ENCODE measurements around the gene GABRR1. TPM values are rescaled to one million over a fixed set of nuclear protein-coding genes. Genes with fewer than 3 reads are reported as not detected.

Gene GABRR1
- total RNA-seq, 5 donors from 2014 or later (not counting 1 experiment from before 2014, with no cell fraction given): not detected

GRCh38 chr6:89257346-89257745 lies 40.2 kb upstream of the GABRR1 start:
- CTCF ChIA-PET: no interaction called here
- Histone ChIP-seq H3K36me3 (ENCODE audit: control insufficient read depth in 2 of 2, extremely low read depth in 1 of 2, insufficient read depth in 1 of 2, low read length in 1 of 2) (no peaks in the 10 kb centered on the region), H3K9me3 (no peaks in the 10 kb centered on the region), H3K27ac (ENCODE audit: low read length) (no peak overlapping the region), H3K4me3 (ENCODE audit: control insufficient read depth in 1 of 2, extremely low read depth in 1 of 2, low read length in 1 of 2) (no peak overlapping the region), H3K4me1 (ENCODE audit: control insufficient read depth in 1 of 2, extremely low read depth in 1 of 2, insufficient read depth in 2 of 2, low read length in 2 of 2) (no peaks in the 10 kb centered on the region), H3K27me3 (replicated peaks in 1 of 2; ENCODE audit: control insufficient read depth in 2 of 2, extremely low read depth in 1 of 2, insufficient read depth in 2 of 2, low read length in 1 of 2) (no peaks in the 10 kb centered on the region)
- ATAC-seq (replicated peaks in 1 of 4): no peak
- Mint-ChIP-seq H3K27me3 (peaks cover 0 to 3% of the 10 kb centered on the region in 2 donors), H3K27ac (no peak overlapping the region), H3K4me1 (peaks cover 0 to 3% (median 0%) of the 10 kb centered on the region in 3 donors), H3K4me3 (no peak overlapping the region), H3K9me3 (no peaks in the 10 kb centered on the region), H3K36me3 (no peaks in the 10 kb centered on the region)
- POLR2A ChIA-PET: no interaction called here
- DNase-seq: no peak
- WGBS (ENCODE audit: insufficient coverage): 91% methylated on average over 6 of the region's 6 CpGs

GRCh38 chr6:89255417-89255816 lies 38.3 kb upstream of the GABRR1 start:
- Histone ChIP-seq H3K36me3 (ENCODE audit: control insufficient read depth in 2 of 2, extremely low read depth in 1 of 2, insufficient read depth in 1 of 2, low read length in 1 of 2) (no peaks in the 10 kb centered on the region), H3K27ac (ENCODE audit: low read length) (no peak overlapping the region), H3K9me3 (no peaks in the 10 kb centered on the region), H3K4me1 (ENCODE audit: control insufficient read depth in 1 of 2, extremely low read depth in 1 of 2, insufficient read depth in 2 of 2, low read length in 2 of 2) (no peaks in the 10 kb centered on the region), H3K4me3 (ENCODE audit: control insufficient read depth in 1 of 2, extremely low read depth in 1 of 2, low read length in 1 of 2) (no peak overlapping the region), H3K27me3 (replicated peaks in 1 of 2; ENCODE audit: control insufficient read depth in 2 of 2, extremely low read depth in 1 of 2, insufficient read depth in 2 of 2, low read length in 1 of 2) (peaks cover 0 to under 1% of the 10 kb centered on the region in 2 experiments)
- WGBS (ENCODE audit: insufficient coverage): no CpG with 5 or more reads among the region's 4 CpGs
- Mint-ChIP-seq H3K4me1 (no peaks in the 10 kb centered on the region), H3K27ac (no peak overlapping the region), H3K9me3 (no peaks in the 10 kb centered on the region), H3K36me3 (no peaks in the 10 kb centered on the region), H3K4me3 (no peak overlapping the region), H3K27me3 (peaks cover 0 to 3% of the 10 kb centered on the region in 2 donors)
- POLR2A ChIA-PET: no interaction called here
- DNase-seq: no peak
- ATAC-seq (replicated peaks in 1 of 4): no peak
- CTCF ChIA-PET: no interaction called here

GRCh38 chr6:89254569-89254968 lies 37.4 kb upstream of the GABRR1 start:
- H3K4me1 ChIP-seq (ENCODE audit: control insufficient read depth in 1 of 2, extremely low read depth in 1 of 2, insufficient read depth in 2 of 2, low read length in 2 of 2): no peaks in the 10 kb centered on the region
- peaks cover 0 to 7% of the 10 kb centered on the region in 2 donors for H3K27me3 Mint-ChIP-seq
- ChIA-PET POLR2A (no interaction called here), CTCF (no interaction called here)
- no peaks in the 10 kb centered on the region for H3K4me1 Mint-ChIP-seq
- no peaks in the 10 kb centered on the region for H3K9me3 ChIP-seq
- H3K27me3 ChIP-seq (replicated peaks in 1 of 2; ENCODE audit: control insufficient read depth in 2 of 2, extremely low read depth in 1 of 2, insufficient read depth in 2 of 2, low read length in 1 of 2): peaks cover 0 to 4% of the 10 kb centered on the region in 2 experiments
- no peak overlapping the region for H3K4me3 Mint-ChIP-seq
- ATAC-seq (replicated peaks in 1 of 4) (no peak), DNase-seq (no peak)
- no peak overlapping the region for H3K27ac Mint-ChIP-seq
- H3K27ac ChIP-seq (ENCODE audit: low read length): no peak overlapping the region
- no peaks in the 10 kb centered on the region for H3K9me3 Mint-ChIP-seq
- H3K4me3 ChIP-seq (ENCODE audit: control insufficient read depth in 1 of 2, extremely low read depth in 1 of 2, low read length in 1 of 2): no peak overlapping the region
- H3K36me3 ChIP-seq (ENCODE audit: control insufficient read depth in 2 of 2, extremely low read depth in 1 of 2, insufficient read depth in 1 of 2, low read length in 1 of 2): no peaks in the 10 kb centered on the region
- H3K36me3 Mint-ChIP-seq: no peaks in the 10 kb centered on the region

GRCh38 chr6:89252907-89253306 lies 35.7 kb upstream of the GABRR1 start:
- Histone ChIP-seq H3K4me3 (ENCODE audit: control insufficient read depth in 1 of 2, extremely low read depth in 1 of 2, low read length in 1 of 2) (no peak overlapping the region), H3K9me3 (no peaks in the 10 kb centered on the region), H3K27me3 (replicated peaks in 1 of 2; ENCODE audit: control insufficient read depth in 2 of 2, extremely low read depth in 1 of 2, insufficient read depth in 2 of 2, low read length in 1 of 2) (peaks cover 0 to 4% of the 10 kb centered on the region in 2 experiments), H3K27ac (ENCODE audit: low read length) (no peak overlapping the region), H3K4me1 (ENCODE audit: control insufficient read depth in 1 of 2, extremely low read depth in 1 of 2, insufficient read depth in 2 of 2, low read length in 2 of 2) (no peaks in the 10 kb centered on the region), H3K36me3 (ENCODE audit: control insufficient read depth in 2 of 2, extremely low read depth in 1 of 2, insufficient read depth in 1 of 2, low read length in 1 of 2) (no peaks in the 10 kb centered on the region)
- H3K4me3 Mint-ChIP-seq: no peak overlapping the region
- ChIA-PET CTCF (interaction anchor here in 1 of 2 donors (0.8 kb wide), 1 partner anchor 9 kb away, joined by 3 read pairs; no protein-coding TSS in a partner anchor), POLR2A (no interaction called here)
- H3K4me1 Mint-ChIP-seq: no peaks in the 10 kb centered on the region
- no peaks in the 10 kb centered on the region for H3K9me3 Mint-ChIP-seq
- ATAC-seq (replicated peaks in 1 of 4) (no peak), DNase-seq (no peak)
- 67% methylated on average over 1 of the region's 2 CpGs for WGBS (ENCODE audit: insufficient coverage)
- H3K27ac Mint-ChIP-seq: no peak overlapping the region
- H3K36me3 Mint-ChIP-seq: no peaks in the 10 kb centered on the region
- peaks cover 0 to 9% of the 10 kb centered on the region in 2 donors for H3K27me3 Mint-ChIP-seq

GRCh38 chr6:89251976-89252375 lies 34.8 kb upstream of the GABRR1 start:
- 90% methylated on average over 8 of the region's 10 CpGs for WGBS (ENCODE audit: insufficient coverage)
- Histone ChIP-seq H3K4me3 (ENCODE audit: control insufficient read depth in 1 of 2, extremely low read depth in 1 of 2, low read length in 1 of 2) (no peak overlapping the region), H3K27ac (ENCODE audit: low read length) (no peak overlapping the region), H3K36me3 (ENCODE audit: control insufficient read depth in 2 of 2, extremely low read depth in 1 of 2, insufficient read depth in 1 of 2, low read length in 1 of 2) (no peaks in the 10 kb centered on the region), H3K9me3 (no peaks in the 10 kb centered on the region), H3K4me1 (ENCODE audit: control insufficient read depth in 1 of 2, extremely low read depth in 1 of 2, insufficient read depth in 2 of 2, low read length in 2 of 2) (no peaks in the 10 kb centered on the region), H3K27me3 (replicated peaks in 1 of 2; ENCODE audit: control insufficient read depth in 2 of 2, extremely low read depth in 1 of 2, insufficient read depth in 2 of 2, low read length in 1 of 2) (peaks cover 0 to 4% of the 10 kb centered on the region in 2 experiments)
- no peaks in the 10 kb centered on the region for H3K36me3 Mint-ChIP-seq
- H3K27me3 Mint-ChIP-seq: peaks cover 0 to 12% of the 10 kb centered on the region in 2 donors
- no peak overlapping the region for H3K4me3 Mint-ChIP-seq
- H3K9me3 Mint-ChIP-seq: no peaks in the 10 kb centered on the region
- no peak overlapping the region for H3K27ac Mint-ChIP-seq
- ChIA-PET POLR2A (no interaction called here), CTCF (no interaction called here)
- DNase-seq (no peak), ATAC-seq (replicated peaks in 1 of 4) (no peak)
- H3K4me1 Mint-ChIP-seq: no peaks in the 10 kb centered on the region

- POLR2A ChIA-PET: no interaction called here
- no peaks in the 10 kb centered on the region for H3K9me3 ChIP-seq
- ATAC-seq (replicated peaks in 1 of 4) (no peak), DNase-seq (no peak)
- H3K36me3 Mint-ChIP-seq: no peaks in the 10 kb centered on the region
- H3K9me3 Mint-ChIP-seq: no peaks in the 10 kb centered on the region
- no peaks in the 10 kb centered on the region for H3K36me3 ChIP-seq (ENCODE audit: control insufficient read depth in 2 of 2, extremely low read depth in 1 of 2, insufficient read depth in 1 of 2, low read length in 1 of 2)
- 63% methylated on average over 1 of the region's 2 CpGs for WGBS (ENCODE audit: insufficient coverage)
- peaks cover 0 to 13% of the 10 kb centered on the region in 2 donors for H3K27me3 Mint-ChIP-seq
- H3K4me3 Mint-ChIP-seq: no peak overlapping the region
- CTCF ChIA-PET: no interaction called here
- H3K27ac ChIP-seq (ENCODE audit: low read length): no peak overlapping the region
- peaks cover 0 to 4% of the 10 kb centered on the region in 2 experiments for H3K27me3 ChIP-seq (replicated peaks in 1 of 2; ENCODE audit: control insufficient read depth in 2 of 2, extremely low read depth in 1 of 2, insufficient read depth in 2 of 2, low read length in 1 of 2)
- no peak overlapping the region for H3K4me3 ChIP-seq (ENCODE audit: control insufficient read depth in 1 of 2, extremely low read depth in 1 of 2, low read length in 1 of 2)
- H3K27ac Mint-ChIP-seq: no peak overlapping the region
- no peaks in the 10 kb centered on the region for H3K4me1 ChIP-seq (ENCODE audit: control insufficient read depth in 1 of 2, extremely low read depth in 1 of 2, insufficient read depth in 2 of 2, low read length in 2 of 2)
- no peaks in the 10 kb centered on the region for H3K4me1 Mint-ChIP-seq
These were observed 34.0 kb upstream of the GABRR1 start for GRCh38 chr6:89251170-89251569.

GRCh38 chr6:89250239-89250638 lies 33.1 kb upstream of the GABRR1 start:
- Histone ChIP-seq H3K4me1 (ENCODE audit: control insufficient read depth in 1 of 2, extremely low read depth in 1 of 2, insufficient read depth in 2 of 2, low read length in 2 of 2) (no peaks in the 10 kb centered on the region), H3K27ac (ENCODE audit: low read length) (no peak overlapping the region), H3K9me3 (no peaks in the 10 kb centered on the region), H3K36me3 (ENCODE audit: control insufficient read depth in 2 of 2, extremely low read depth in 1 of 2, insufficient read depth in 1 of 2, low read length in 1 of 2) (no peaks in the 10 kb centered on the region), H3K4me3 (ENCODE audit: control insufficient read depth in 1 of 2, extremely low read depth in 1 of 2, low read length in 1 of 2) (no peak overlapping the region), H3K27me3 (replicated peaks in 1 of 2; ENCODE audit: control insufficient read depth in 2 of 2, extremely low read depth in 1 of 2, insufficient read depth in 2 of 2, low read length in 1 of 2) (peaks cover 0 to 4% of the 10 kb centered on the region in 2 experiments)
- H3K27me3 Mint-ChIP-seq: peaks cover 0 to 15% of the 10 kb centered on the region in 2 donors
- ChIA-PET POLR2A (no interaction called here), CTCF (no interaction called here)
- H3K9me3 Mint-ChIP-seq: no peaks in the 10 kb centered on the region
- no peaks in the 10 kb centered on the region for H3K36me3 Mint-ChIP-seq
- H3K27ac Mint-ChIP-seq: no peak overlapping the region
- H3K4me1 Mint-ChIP-seq: no peaks in the 10 kb centered on the region
- WGBS (ENCODE audit: insufficient coverage): 100% methylated on average over 3 of the region's 7 CpGs
- no peak for DNase-seq
- ATAC-seq (replicated peaks in 1 of 4): no peak
- H3K4me3 Mint-ChIP-seq: no peak overlapping the region
